GOT3 (cell line): ENCODE data around the gene ITGA5.

ENCODE experiments used
- DNase-seq: peaks from one replicate; lab custom pipeline; 2025; ENCODE audit warnings: mixed read lengths; lab: John Stamatoyannopoulos, UW

Gene ITGA5

DNA sequence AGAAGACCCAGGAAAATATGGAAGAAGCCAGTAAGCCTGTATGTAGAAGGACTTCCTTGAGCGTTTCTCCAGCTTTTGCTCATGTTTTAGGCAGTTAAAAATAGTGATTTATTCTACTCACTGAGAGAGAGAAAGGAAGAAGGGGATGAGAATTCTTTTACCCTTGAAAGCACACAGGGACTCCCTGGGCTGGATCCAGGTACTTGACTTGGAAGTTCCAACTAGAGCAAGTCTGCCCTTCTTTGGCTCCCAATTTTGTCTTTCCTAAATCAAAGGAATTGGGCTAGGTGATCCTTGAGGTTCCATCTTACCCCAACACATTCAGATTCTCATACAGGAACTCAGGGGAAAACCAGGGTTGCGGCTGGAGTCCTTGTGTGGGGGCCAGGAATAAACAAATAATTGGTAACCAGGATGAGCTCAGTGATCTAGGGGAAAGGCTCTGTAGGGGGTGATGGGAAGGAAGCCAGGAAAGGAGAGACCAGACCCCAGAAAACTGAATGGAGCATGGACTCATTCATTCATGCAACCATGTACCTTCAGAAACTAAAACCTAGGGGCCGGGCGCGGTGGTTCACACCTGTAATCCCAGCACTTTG, 11.5 kb upstream of the ITGA5 start:
- no peak for DNase-seq

DNA sequence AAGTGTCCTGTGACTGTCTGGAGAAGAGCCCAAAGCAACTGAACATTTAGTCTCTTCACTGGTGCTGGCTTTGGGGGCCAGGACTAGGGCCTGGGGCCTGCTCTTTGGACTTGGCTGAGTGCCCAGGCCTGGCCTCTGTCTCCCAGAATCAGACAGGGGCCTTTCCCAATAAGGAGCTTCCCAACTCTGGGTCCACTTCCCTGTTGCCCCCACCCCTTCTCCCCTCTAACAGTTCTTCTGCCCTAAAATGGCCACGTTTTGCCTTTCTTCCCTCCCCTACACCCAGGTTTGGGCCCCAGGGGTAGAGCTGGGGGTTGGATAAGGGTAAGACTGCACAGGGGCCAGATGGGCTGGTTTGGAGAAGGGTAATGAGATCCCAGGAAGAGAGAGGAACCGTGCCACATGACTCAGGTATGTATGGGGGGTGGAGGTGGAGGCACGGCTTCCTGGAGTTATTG, 10.0 kb upstream of the ITGA5 start:
- DNase-seq: no peak

DNA sequence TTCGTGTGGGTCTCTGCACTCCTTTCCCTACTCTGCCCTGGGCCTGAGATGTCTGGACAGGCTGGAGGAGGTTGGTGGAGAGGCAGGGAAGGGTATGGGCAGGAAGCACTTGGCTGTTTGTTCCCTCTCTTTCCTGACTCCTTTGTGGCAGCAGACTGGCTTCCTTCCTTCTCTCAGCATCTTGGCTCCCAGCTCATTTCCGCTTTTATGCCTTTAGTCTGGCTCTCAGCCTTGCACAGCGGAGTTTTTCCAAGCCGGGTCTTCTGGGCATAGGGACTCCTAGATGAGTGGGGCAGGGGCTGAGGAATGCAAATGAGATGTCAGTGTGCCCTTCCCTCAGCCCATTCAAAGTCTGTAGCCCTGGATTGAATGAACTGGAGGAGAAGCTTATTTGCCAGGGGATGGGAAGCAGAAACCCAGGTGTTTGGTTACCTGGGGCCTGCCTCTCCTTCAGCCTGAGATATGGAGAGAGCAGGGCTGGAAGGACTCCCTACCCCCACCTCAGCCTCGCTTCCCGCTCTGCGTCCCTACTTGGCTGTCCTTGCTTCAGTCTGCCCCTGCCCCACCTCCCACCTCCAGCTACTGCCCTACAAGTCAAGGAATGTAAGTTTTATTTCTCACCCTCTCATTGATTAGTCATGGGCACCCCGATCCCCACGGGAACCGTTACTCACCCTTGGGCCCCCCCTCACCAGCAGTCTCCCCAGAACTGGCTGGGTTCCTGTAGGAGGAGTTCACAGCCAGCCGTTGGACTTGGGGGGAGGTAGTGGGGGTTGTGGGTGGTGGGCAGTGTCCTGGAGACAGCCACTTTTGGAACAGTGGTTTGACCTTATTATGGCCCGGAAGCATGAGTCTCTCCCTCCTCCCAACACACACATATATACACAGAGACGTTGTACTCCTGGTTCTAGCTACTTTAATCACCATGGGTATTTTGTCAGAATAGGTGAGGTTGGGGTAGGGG, 9.3 kb upstream of the ITGA5 start:
- DNase-seq: peak; percentile 41

DNA sequence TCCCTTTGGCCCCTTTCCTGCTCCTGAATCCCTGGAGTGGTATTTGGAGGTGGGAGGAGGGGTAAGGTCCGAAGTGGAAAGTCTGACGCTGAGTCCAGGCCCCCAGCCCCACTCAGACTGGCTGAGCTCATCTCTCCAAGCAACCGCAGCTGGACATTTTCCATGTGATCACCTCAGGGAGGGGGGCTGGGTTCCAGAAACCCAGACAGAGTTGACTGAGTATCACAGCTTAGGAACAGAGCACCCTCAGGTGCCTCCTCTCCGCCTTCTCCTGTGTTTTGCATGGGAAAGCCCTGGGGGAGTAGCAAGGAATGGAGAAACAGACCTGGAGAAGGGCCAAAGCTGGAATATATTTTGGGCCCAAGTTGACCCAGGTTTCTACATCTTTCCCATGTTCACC, 8.0 kb upstream of the ITGA5 start:
- no peak for DNase-seq

DNA sequence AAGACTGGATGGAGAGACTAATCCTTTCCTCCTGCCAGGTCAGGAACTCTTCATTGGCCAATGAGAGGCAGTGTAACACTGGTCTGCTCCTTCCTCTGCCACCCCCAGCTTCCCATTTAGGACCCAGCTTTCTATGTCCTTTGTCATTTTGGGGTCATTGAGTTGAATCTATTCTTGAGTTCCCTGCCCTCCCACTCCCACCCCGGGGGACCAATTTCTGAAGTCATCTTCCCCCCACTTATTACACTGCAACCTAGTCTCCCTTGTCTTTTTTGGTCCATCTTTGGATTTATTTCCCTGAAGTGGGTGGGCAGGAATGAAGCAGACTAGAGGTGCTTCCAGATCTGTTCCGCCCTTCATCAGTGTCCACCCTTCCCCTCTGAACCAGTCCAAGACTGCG, 7.6 kb upstream of the ITGA5 start:
- DNase-seq: no peak

DNA sequence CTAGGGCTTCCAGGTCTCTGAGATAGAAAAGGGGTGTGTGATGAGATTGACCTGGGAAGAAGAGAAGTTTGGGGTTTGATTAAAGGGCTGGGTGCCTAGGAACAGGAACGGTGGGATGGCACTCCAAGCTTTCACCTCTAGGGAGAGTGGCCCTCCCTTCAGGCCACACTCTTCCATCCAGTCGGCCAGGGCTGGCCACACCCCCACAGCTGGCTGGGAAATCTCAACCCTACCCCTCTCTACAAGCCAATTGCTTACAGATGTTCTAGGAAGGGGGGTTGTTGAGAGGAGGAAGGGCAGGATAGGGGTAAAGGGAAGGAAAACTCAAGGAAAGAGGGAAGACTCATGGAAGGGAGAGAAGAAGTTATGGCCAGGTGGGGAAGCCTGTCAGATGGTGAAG, 6.6 kb upstream of the ITGA5 start:
- DNase-seq: no peak

DNA sequence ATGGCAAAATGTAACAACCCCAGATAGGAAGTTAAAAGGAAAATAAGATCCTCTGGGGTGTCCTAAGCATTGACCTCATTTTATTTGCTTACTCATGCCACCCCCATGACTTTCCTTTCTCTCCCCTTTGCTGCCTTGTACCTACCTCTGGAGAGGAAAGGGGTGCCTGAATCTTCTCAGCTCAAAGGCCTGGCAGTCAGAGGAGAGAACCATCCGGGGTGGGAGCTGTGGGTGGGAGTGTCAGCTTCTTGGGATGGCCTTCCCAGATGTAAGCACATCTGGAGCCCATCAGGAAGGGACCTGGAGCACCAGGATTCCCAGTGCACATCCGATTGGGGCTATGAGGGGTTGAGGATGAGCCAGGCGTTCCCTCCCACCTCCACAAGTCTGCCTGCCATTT, 5.2 kb upstream of the ITGA5 start:
- no peak for DNase-seq

DNA sequence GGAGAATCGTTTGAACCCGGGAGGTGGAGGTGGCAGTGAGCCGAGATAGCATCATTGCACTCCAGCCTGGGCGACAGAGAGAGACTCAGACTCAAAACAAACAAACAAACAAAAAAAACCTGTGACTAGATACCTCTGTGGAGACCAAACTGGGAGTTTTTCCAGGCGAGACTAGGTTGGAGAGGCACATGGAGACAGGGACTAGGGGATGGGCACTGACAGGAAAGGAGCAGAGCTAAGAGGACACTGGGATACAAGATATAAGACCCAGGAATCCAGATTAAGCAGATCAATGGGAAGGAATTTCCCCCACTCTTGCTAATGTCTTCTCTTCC, 4.7 kb upstream of the ITGA5 start:
- DNase-seq: no peak

DNA sequence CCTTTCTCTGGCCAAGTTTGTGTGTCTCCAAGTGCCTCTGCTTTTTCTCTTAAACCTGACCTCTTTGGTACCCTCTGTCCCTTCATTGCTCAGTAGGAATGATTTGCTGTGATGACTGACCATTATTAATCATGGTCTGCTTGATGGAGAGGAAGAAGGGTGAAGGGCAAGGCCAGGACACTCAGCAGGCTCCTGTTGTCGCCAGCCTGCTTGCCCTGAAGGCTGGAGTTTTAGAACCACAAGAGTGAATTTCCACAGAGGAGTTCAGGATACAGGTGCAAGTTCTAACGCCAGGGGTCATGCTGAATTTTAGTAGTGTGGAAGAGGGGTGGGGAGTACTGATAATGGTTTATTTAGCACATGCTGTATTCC, 2.8 kb upstream of the ITGA5 start:
- no peak for DNase-seq

DNA sequence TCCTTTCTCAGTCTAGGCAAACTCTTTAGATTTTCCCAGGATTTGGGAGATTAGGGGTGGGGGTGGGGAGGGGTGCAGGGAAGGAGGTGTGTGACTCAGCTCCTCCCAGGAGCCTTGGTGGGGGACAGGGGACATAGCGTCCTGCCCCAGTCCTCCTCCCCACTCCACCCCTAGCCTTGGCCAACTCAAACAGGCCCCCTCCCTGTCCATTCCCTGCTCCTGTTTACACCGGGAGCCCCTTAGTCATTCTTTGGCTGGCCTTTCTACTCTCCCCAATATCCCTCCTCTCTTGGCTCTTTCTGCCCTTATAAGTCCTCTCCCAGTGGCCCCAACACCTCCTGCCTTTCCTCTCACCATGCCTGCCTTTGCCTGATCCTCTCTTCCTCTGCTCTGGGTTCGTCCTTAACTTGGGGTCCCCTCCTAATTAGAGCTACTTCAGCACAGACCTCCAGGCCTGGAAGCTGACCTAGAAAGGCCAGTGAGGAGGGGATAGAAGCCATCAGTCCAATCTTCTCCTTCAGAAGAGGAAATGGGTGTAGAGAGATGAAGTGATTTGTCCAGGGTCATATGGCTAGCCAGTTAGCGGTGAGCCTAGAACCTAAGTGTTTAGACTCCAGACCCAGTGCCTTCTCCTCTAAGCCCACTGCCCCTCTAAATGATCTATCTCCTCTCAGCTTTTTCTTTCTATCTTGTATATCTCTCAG, 2.3 kb upstream of the ITGA5 start:
- DNase-seq: no peak

DNA sequence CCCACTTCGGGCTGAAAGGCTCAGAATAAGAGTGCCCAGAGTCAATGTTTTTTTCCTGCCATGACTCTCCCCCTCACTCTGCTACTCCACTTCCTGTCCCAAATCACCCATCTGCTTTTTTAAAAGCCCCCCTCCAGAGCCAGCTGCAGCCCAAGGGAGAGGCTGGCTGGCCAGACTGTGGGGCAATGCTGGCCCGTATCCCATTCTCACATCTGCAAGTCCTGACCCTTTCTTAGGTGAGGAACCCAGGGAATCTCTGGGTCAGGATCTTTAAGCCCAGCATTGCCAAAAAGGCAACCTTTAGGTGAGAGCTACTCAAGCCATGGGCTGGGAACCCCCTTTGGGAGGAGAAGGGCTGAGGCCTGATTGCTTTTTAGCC, 1.7 kb upstream of the ITGA5 start:
- DNase-seq: no peak

DNA sequence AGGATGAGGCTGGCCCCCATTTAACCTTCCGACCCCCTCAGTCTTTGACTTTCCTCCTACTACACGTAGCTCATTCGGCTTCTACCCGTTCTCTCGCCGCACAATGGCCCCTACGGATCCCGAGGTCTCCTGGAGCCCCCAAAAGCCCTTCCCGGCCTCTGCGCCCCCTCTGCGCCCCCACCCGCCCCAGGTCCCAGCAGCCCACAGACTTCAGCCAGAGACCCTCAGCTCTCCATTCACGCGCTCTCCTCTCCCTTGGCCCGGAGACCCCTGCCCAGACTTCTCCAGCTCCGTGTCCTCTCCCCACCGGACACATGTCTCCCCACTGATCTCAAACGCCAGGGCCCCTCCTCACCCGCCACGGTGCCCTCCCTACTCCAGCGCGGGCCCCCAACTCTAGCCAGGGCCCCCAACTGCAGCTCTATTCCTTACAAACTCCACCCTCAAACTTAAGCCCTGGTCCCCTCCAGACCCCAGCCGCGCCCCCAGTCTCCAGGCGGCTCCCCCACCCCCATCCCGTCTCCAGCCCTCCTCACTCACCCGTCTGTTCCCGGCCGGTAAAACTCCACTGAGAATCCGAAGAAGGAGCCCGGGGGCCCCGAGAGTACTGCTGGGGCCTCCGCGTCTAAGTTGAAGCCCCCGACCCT, 502 bp downstream of the ITGA5 start:
- no peak for DNase-seq

DNA sequence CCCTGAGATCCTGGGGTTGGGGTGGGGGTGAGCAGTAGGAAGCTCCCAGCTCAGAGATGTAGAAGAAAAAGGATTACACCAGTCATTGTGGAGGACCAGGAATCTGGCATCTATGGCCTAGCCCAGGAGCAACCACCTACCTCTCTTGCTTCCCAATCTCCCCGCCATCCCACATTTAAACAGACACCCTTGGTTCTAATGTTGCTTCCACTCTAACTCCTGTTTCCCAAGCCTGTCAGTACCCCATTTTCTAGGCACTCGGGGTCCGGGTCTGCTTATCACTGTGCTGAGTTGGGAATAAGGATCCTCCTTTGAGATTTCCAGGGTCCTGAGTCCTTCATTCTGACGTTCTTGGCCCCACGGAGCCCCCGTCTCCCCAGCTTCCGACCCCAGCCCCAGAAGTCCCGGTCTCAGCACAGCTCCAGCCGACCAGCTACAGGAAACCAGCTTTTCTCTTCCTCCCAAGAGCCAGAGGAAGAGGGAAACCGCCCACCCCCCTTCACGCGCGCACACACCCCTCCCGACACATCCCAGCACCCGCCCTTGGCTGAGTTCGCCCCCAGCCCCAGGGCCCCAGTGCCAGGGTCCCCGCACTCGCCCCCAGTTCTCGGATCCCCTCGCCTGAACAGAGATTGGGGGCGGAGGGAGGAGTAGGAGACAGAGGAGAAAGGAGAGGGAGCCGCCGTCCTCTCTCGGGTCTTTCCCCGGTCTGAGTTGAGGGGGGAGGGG, 1.2 kb downstream of the ITGA5 start:
- DNase-seq: no peak

DNA sequence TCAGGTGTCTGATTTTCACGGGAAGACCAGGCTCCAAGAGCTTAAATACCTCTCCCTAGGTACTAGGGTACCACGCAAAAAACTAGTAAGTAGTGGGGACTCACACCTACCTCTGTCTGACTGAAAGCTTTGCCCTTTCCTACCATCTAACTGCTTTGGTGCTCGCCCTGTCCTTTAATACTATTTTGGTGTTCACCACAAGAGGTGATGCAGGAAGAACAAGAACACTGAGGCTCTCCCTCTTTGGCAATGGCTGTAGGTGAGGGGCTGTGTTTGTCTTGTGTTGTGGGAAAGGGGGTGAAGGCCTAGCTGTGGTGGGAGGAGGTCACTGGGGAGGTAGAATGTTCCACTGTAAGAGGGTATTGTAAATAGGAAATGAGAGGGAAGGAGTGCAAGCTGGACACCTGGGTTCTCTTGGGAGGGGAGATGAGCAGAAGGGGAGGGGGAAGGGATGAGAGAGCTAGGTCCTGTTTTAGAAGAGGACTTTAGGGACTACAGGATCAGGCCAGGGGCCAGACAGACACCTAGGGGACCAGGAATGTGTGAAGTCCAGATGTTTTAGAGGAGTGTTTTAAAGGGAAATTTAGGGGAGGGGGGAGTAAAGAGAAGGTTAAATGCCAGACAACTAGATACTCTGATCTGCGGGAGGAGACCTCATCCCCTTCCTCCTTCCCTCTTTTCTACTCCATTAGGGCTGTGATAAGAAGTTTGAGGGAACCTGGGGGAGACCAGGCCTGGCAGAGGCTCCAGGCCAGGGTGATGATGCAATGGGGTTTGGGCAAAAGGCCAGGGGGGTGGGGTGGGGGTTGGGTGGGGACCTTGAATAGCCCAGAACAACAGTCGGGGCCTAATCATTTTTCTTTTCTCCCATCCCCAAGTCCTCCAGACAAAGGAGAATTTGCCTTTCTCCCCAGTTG, 2.1 kb downstream of the ITGA5 start:
- no peak for DNase-seq

DNA sequence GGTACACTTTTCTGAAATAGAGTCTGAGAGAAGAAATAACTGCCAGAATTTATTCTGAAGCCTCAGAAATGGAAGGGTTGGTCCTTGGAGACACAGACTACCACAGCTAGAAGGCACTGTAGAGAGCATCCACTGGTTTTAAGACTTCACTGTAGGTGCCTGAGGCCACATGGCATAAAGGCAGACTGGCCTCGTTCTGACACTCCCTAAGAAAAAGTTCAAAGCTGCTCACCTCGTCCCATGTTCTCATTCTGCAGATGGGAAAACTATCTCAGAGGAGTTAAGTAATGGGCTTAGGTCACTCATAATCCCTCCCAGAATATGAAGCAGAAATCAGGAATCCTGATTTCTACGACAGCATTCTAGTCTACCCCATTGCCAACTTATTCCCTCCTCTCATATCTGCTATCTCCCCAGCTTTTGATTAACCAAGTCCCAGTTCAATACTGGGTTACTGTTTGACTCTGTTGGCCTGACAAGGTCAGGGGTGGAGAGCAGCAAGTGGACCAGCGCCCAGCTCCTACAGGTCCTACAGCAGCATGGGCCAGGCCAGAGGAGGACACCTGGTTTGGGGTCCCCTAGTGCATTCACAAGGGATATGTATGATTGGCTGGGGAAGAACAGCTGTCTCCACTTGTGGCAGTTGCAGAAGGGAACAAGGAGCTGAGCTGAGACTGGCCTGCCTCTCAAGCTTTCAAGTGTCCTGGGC, 3.7 kb downstream of the ITGA5 start:
- DNase-seq: no peak

DNA sequence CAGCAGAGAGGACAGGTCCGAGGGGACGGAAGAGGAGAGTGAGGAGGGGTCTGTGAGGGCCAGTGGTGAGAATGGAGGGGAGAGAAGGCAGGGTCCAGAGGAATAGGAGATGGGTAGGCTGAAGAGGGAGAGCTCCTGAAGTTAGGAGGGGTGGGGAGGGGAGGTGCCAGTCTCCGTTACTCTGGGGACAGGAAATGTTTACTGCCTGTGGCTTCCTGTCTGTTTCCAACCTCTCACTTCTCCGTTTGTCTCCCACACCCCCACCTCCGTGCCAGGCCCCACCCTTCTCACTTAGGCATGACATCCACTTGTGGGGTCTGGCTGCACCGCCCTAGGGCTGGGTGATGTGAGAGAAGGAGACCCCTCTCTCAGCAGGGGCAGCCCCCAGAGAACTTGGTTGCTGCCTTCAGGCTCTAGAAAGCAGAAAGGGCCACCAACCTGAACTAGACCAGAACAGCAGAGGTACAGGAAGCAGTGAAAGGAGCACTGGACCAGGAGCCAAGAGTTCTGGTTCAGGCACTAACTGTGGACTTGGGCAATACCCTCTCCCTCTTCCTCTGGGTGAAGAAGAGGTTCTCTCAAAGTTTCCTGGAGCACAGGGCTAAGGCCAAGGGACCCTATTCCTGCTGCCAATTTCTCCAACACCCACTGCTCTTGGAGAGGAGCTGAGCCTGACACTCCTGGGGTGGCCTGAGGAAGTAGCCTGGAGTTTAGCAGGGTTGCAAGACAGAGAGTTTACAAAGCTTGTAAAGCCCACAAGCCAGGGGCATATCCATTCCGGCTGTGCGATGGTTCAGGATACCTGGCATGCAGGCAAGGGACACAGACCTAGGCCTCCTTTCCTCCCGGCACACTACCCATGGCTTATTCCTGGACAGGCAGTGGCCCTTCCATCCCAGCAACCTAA, 5.5 kb downstream of the ITGA5 start:
- no peak for DNase-seq

DNA sequence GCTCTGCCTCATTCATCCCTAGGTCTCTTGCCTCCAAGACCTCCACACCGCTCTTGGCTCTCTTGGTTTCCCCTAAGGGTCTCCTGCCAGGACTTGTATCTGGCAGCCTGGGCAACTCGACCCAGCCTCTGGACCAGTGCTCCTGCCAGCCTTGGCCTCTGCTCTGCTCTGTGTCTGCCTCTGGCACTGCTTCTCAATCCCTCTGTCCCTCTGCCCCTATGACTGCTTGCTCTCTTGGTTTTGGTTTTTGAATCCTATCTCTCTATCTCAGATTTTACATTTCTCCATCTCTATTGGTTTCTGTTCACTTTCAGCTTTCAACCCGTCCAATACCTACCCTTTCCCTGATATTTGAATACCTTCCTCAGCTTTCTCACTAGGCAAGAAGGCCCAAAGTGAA, 6.3 kb downstream of the ITGA5 start:
- no peak for DNase-seq

DNA sequence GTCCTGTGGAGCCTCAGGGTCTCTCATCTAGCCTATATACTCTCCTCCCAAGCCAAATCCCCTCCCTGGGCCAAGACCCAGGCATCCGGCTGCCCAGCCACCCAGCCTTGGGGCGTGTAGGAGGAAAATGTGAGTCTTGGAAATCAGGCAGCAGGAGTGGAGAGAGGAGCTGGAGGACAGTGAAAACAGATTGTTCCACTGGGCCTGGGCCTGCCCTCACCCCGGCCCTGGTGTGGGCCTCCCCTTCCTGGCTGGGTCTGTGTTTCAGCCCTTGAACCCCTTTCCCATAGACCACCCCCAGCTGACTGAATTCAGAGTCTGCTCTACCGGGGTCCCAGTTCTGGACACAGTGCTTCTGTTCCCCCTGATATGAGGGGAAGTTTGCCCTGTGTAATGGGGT, 6.7 kb downstream of the ITGA5 start:
- DNase-seq: no peak
